ENCODE measurements around the gene PDE10A. TPM values are rescaled to one million over a fixed set of nuclear protein-coding genes. Genes with fewer than 3 reads are reported as not detected.

Gene PDE10A
- total RNA-seq, 1 donor from 2014 or later, result 17.3 TPM

GRCh38 chr6:165636402-165637048 lies 26.5 kb downstream of the PDE10A start:
- H2AFZ ChIP-seq (replicated peaks), result no peak overlapping the region
- no peak overlapping the region for H3K4me3 ChIP-seq
- no peaks in the 10 kb centered on the region for H3K36me3 ChIP-seq
- Mint-ChIP-seq H3K4me1 (peaks cover 31% of the 10 kb centered on the region), H3K36me3 (peaks cover 9% of the 10 kb centered on the region), H3K27me3 (ENCODE audit: insufficient read depth, low read depth) (no peaks in the 10 kb centered on the region), H3K4me3 (no peak overlapping the region), H3K9me3 (no peaks in the 10 kb centered on the region), H3K27ac (no peak overlapping the region)
- H3K9ac ChIP-seq, result no peak overlapping the region
- H4K20me1 ChIP-seq (ENCODE audit: low read depth), result peaks cover 7% of the 10 kb centered on the region
- no peaks in the 10 kb centered on the region for H3K27me3 ChIP-seq
- peaks cover 34% of the 10 kb centered on the region for H3K4me1 ChIP-seq
- H3K4me2 ChIP-seq, result peak overlapping the region; percentile 61
- no peaks in the 10 kb centered on the region for H3K9me3 ChIP-seq (ENCODE audit: low read depth)
- no peak overlapping the region for H3K27ac ChIP-seq
- H3K79me2 ChIP-seq (ENCODE audit: low read depth), result peaks cover 9% of the 10 kb centered on the region
- peak; percentile 41 for DNase-seq (ENCODE audit: low spot score)
- peaks cover 8% of the 10 kb centered on the region for H3F3A ChIP-seq (ENCODE audit: low read depth)
- TF ChIP-seq EZH2 (IDR thresholded peaks at IDR 0.05), result no peak
- TF ChIP-seq CTCF (IDR thresholded peaks at IDR 0.05), result no peak
- TF ChIP-seq EZH2phosphoT487 (IDR thresholded peaks at IDR 0.05), result no peak

GRCh38 chr6:165635965-165636364 lies 27.1 kb downstream of the PDE10A start:
- peaks cover 9% of the 10 kb centered on the region for H3K36me3 Mint-ChIP-seq
- H3K9ac ChIP-seq, result no peak overlapping the region
- peaks cover 8% of the 10 kb centered on the region for H3F3A ChIP-seq (ENCODE audit: low read depth)
- no peak overlapping the region for H3K4me3 ChIP-seq
- H3K4me3 Mint-ChIP-seq, result no peak overlapping the region
- TF ChIP-seq EZH2 (IDR thresholded peaks at IDR 0.05) (no peak), CTCF (IDR thresholded peaks at IDR 0.05) (no peak), EZH2phosphoT487 (IDR thresholded peaks at IDR 0.05) (no peak)
- H3K4me1 Mint-ChIP-seq, result peaks cover 37% of the 10 kb centered on the region
- H3K27me3 ChIP-seq, result no peaks in the 10 kb centered on the region
- H3K27ac Mint-ChIP-seq, result no peak overlapping the region
- no peak overlapping the region for H2AFZ ChIP-seq (replicated peaks)
- H3K4me1 ChIP-seq, result peaks cover 34% of the 10 kb centered on the region
- no peak for DNase-seq (ENCODE audit: low spot score)
- H3K9me3 ChIP-seq (ENCODE audit: low read depth), result no peaks in the 10 kb centered on the region
- H4K20me1 ChIP-seq (ENCODE audit: low read depth), result peaks cover 7% of the 10 kb centered on the region
- H3K36me3 ChIP-seq, result no peaks in the 10 kb centered on the region
- H3K9me3 Mint-ChIP-seq, result no peaks in the 10 kb centered on the region
- no peak overlapping the region for H3K27ac ChIP-seq
- H3K4me2 ChIP-seq, result peak overlapping the region; percentile 61
- H3K27me3 Mint-ChIP-seq (ENCODE audit: insufficient read depth, low read depth), result no peaks in the 10 kb centered on the region
- H3K79me2 ChIP-seq (ENCODE audit: low read depth), result peaks cover 9% of the 10 kb centered on the region

GRCh38 chr6:165634101-165634880 lies 28.8 kb downstream of the PDE10A start:
- Histone ChIP-seq H3F3A (ENCODE audit: low read depth) (peaks cover 8% of the 10 kb centered on the region), H3K9me3 (ENCODE audit: low read depth) (no peaks in the 10 kb centered on the region), H3K4me1 (peaks cover 34% of the 10 kb centered on the region), H3K79me2 (ENCODE audit: low read depth) (peaks cover 9% of the 10 kb centered on the region), H3K27me3 (no peaks in the 10 kb centered on the region), H3K27ac (no peak overlapping the region), H2AFZ (replicated peaks) (no peak overlapping the region), H3K36me3 (no peaks in the 10 kb centered on the region), H4K20me1 (ENCODE audit: low read depth) (peaks cover 7% of the 10 kb centered on the region), H3K4me2 (no peak overlapping the region), H3K4me3 (no peak overlapping the region), H3K9ac (no peak overlapping the region)
- Mint-ChIP-seq H3K36me3 (peaks cover 9% of the 10 kb centered on the region), H3K4me1 (peaks cover 44% of the 10 kb centered on the region), H3K4me3 (no peak overlapping the region), H3K27me3 (ENCODE audit: insufficient read depth, low read depth) (peaks cover 3% of the 10 kb centered on the region), H3K27ac (no peak overlapping the region), H3K9me3 (no peaks in the 10 kb centered on the region)
- TF ChIP-seq EZH2phosphoT487 (IDR thresholded peaks at IDR 0.05) (no peak), CTCF (IDR thresholded peaks at IDR 0.05) (no peak), EZH2 (IDR thresholded peaks at IDR 0.05) (no peak)
- no peak for DNase-seq (ENCODE audit: low spot score)

Data from neural progenitor cell (in vitro differentiated cells).